Breast epithelium (tissue), 3 donors: ENCODE measurements around the gene CPSF4.

Source experiments
- CTCF ChIP-seq, 3 donors: fragments of 450-650 bp; IDR thresholded peaks; one replicate each; pipeline ENCODE4 v1.5.1; 2016 to 2017; ENCODE audit warnings: antibody characterized with exemption in 3 of 3, mild to moderate bottlenecking in 3 of 3, moderate library complexity in 3 of 3
- POLR2A ChIP-seq: fragments of 450-650 bp; IDR thresholded peaks from one replicate; pipeline ENCODE4 v1.6.1; 2016; ENCODE audit warnings: antibody characterized with exemption, mild to moderate bottlenecking, moderate library complexity
- POLR2AphosphoS5 ChIP-seq, 3 donors: sonication (generic); formaldehyde crosslinking; IDR thresholded peaks; one replicate each; pipeline ENCODE4 v1.6.1; 2017; ENCODE audit warnings: antibody characterized with exemption in 3 of 3

- TF ChIP-seq POLR2A (no peak), CTCF (IDR thresholded peaks at IDR 0.05) (no peak), POLR2AphosphoS5 (IDR thresholded peaks at IDR 0.05) (no peak)
Observed at GRCh38 chr7:99404235-99404976, 34.3 kb upstream of the CPSF4 start.
